Mucosa of gallbladder (tissue), 1 donor: Measurements from ENCODE around the gene SGCD. TPM values are rescaled to one million over a fixed set of nuclear protein-coding genes. Genes with fewer than 3 reads are reported as not detected.
"Not testable (repeated sequence)": the region's sequence is repeated elsewhere in the genome, so short reads cannot be mapped to it uniquely, and the experiment has no call there.

ENCODE experiments used
- DNase-seq: peaks from one replicate; pipeline ENCODE4 v3.0.0-alpha.2; 2020; ENCODE audit warnings: low spot score
- total RNA-seq: library from RNA; stranded (reverse); gene quantifications from one replicate; pipeline ENCODE4 v1.2.1, GENCODE V29; 2021
- donor health status: DM: no; HTN: no; CAD: no.

The SGCD gene
- total RNA-seq, 1 donor from 2014 or later: 10.6 TPM

- DNase-seq: no peak
These were observed 234.7 kb downstream of the SGCD start for GRCh38 chr5:156561651-156562050.

- DNase-seq: no peak
These were observed 243.7 kb downstream of the SGCD start for GRCh38 chr5:156570615-156571014.

GRCh38 chr5:156581725-156582124 is 254.8 kb downstream of the SGCD start:
- DNase-seq: no peak

- no peak for DNase-seq
These were observed 255.2 kb downstream of the SGCD start for GRCh38 chr5:156582193-156582598.

- DNase-seq: no peak
These were observed 257.9 kb downstream of the SGCD start for GRCh38 chr5:156584871-156585270.

- no peak for DNase-seq
These were observed 259.0 kb downstream of the SGCD start for GRCh38 chr5:156585999-156586398.

- DNase-seq: no peak
These were observed 260.0 kb downstream of the SGCD start for GRCh38 chr5:156587012-156587411.

- DNase-seq: no peak
These were observed 261.3 kb downstream of the SGCD start for GRCh38 chr5:156588306-156588705.

- no peak for DNase-seq
These were observed 262.4 kb downstream of the SGCD start for GRCh38 chr5:156589104-156589945.

GRCh38 chr5:156589946-156590216 is 262.9 kb downstream of the SGCD start:
- no peak for DNase-seq

- DNase-seq: no peak
These were observed 264.0 kb downstream of the SGCD start for GRCh38 chr5:156590978-156591377.

- DNase-seq: no peak
These were observed 264.7 kb downstream of the SGCD start for GRCh38 chr5:156591631-156592030.

- no peak for DNase-seq
These were observed 266.6 kb downstream of the SGCD start for GRCh38 chr5:156593546-156593945.

GRCh38 chr5:156594406-156594805 is 267.4 kb downstream of the SGCD start:
- DNase-seq: no peak

- DNase-seq: peak; percentile 11
These were observed 268.3 kb downstream of the SGCD start for GRCh38 chr5:156595132-156595787.

GRCh38 chr5:156597276-156597675 is 270.3 kb downstream of the SGCD start:
- DNase-seq: no peak

- DNase-seq: no peak
These were observed 272.0 kb downstream of the SGCD start for GRCh38 chr5:156598964-156599363.

- DNase-seq: not testable (repeated sequence)
These were observed 283.6 kb downstream of the SGCD start for GRCh38 chr5:156610582-156610981.

- no peak for DNase-seq
These were observed 288.9 kb downstream of the SGCD start for GRCh38 chr5:156615901-156616300.

- DNase-seq: no peak
These were observed 290.5 kb downstream of the SGCD start for GRCh38 chr5:156617426-156617825.

GRCh38 chr5:156618601-156619000 is 291.6 kb downstream of the SGCD start:
- no peak for DNase-seq

GRCh38 chr5:156621719-156622118 is 294.8 kb downstream of the SGCD start:
- DNase-seq: no peak

- DNase-seq: no peak
These were observed 296.5 kb downstream of the SGCD start for GRCh38 chr5:156623381-156624040.
